ENCODE data around the gene FGD2. TPM values are rescaled to one million over a fixed set of nuclear protein-coding genes. Genes with fewer than 3 reads are reported as not detected.

FGD2 gene
- total and polyA plus RNA-seq, 2 of the 4 experiments (the other 2 are of a cell fraction), result 0.07 TPM; not detected in 1

GRCh38 chr6:37027036-37027720, 21.7 kb downstream of the FGD2 start:
- no peak overlapping the region for H3K18ac ChIP-seq (ENCODE audit: low read depth, low read length)
- no peaks in the 10 kb centered on the region for H3K79me1 ChIP-seq (ENCODE audit: low read depth in 1 of 2, low read length in 2 of 2)
- no peak overlapping the region for H3K4ac ChIP-seq (ENCODE audit: low read depth, low read length)
- no peak overlapping the region for H4K8ac ChIP-seq (ENCODE audit: low read depth in 2 of 2, low read length in 2 of 2)
- POLR2A ChIA-PET (ENCODE audit: unreplicated experiment), result no interaction called here
- dilution Hi-C loops (cut with HindIII; ENCODE audit: low sequenced_read_pairs, unreplicated experiment), result no loop called here
- no peak overlapping the region for H3K23ac ChIP-seq (ENCODE audit: low read depth, low read length)
- no peak for TF ChIP-seq FOS (IDR thresholded peaks at IDR 0.05; ENCODE audit: low read depth, low read length)
- TF ChIP-seq RFX5 (IDR thresholded peaks at IDR 0.05; ENCODE audit: low read depth, low read length), result no peak
- TF ChIP-seq CTCF (conservative IDR thresholded peaks at IDR 0.05; ENCODE audit: low read depth, low read length), result no peak
- TF ChIP-seq MXI1 (IDR thresholded peaks at IDR 0.05; ENCODE audit: borderline replicate concordance, low read depth, low read length), result no peak
- no peak for TF ChIP-seq BHLHE40 (IDR thresholded peaks at IDR 0.05; ENCODE audit: low read depth, low read length)
- TF ChIP-seq USF2 (IDR thresholded peaks at IDR 0.05; ENCODE audit: low read depth, low read length), result no peak
- TF ChIP-seq MAFK (IDR thresholded peaks at IDR 0.05; ENCODE audit: low read depth, low read length), result no peak
- no peak for TF ChIP-seq RAD21 (IDR thresholded peaks at IDR 0.05; ENCODE audit: low read length)
- TF ChIP-seq MAZ (IDR thresholded peaks at IDR 0.05; ENCODE audit: borderline replicate concordance, low read depth, low read length), result no peak
- no peak for TF ChIP-seq CHD1 (IDR thresholded peaks at IDR 0.05; ENCODE audit: low read depth, low read length)
- no peak overlapping the region for H3K14ac ChIP-seq (replicated peaks; ENCODE audit: low read depth, low read length)
- H3K4me1 ChIP-seq (ENCODE audit: control insufficient read depth, insufficient read depth, low read length), result no peaks in the 10 kb centered on the region
- H2AFZ ChIP-seq (replicated peaks; ENCODE audit: low read length, poor library complexity), result peak overlapping the region; percentile 56
- 82% methylated on average over 5 of the region's 15 CpGs; no CpG with 5 or more reads in 1 of the 2 experiments for WGBS, 2 experiments (ENCODE audit: extremely low coverage in 2 of 2, insufficient read length in 1 of 2)
- ATAC-seq (ENCODE audit: low read depth) (no peak), DNase-seq (no peak)
- in situ Hi-C loops (cut with MboI; ENCODE audit: low sequenced_read_pairs), result no loop called here
- no peaks in the 10 kb centered on the region for H3K36me3 ChIP-seq (ENCODE audit: control insufficient read depth, insufficient read depth, low read length)
- intact Hi-C loops (cut with micrococcal nuclease), result no loop called here
- H4K5ac ChIP-seq (ENCODE audit: low read depth, low read length), result no peak overlapping the region
- H2AK9ac ChIP-seq (replicated peaks; ENCODE audit: low read depth, low read length, poor library complexity), result peak overlapping the region; percentile 50
- no TSS peak for BruUV-seq (replicated peaks)
- H3K4me3 ChIP-seq (ENCODE audit: insufficient read depth, low read depth, low read length), result no peak overlapping the region
- no peak overlapping the region for H2BK120ac ChIP-seq (ENCODE audit: low read depth, low read length)
- no peaks in the 10 kb centered on the region; the same call in 1 of the 2 replicates for H3K27me3 ChIP-seq (ENCODE audit: control insufficient read depth, insufficient read depth, low read length)
- H4K20me1 ChIP-seq (ENCODE audit: insufficient read depth, low read length), result no peaks in the 10 kb centered on the region
- H3K27ac ChIP-seq (ENCODE audit: insufficient read depth, low read length), result no peak overlapping the region
- CTCF ChIA-PET, result interaction anchor here (1.0 kb wide), 1 partner anchor 9 kb away, joined by 4 read pairs; no protein-coding TSS in a partner anchor
- H3K9me1 ChIP-seq (ENCODE audit: insufficient read depth, low read length), result no peaks in the 10 kb centered on the region
- H3K4me2 ChIP-seq (ENCODE audit: low read depth, low read length), result no peak overlapping the region
- no peak overlapping the region for H2BK15ac ChIP-seq (ENCODE audit: low read depth, low read length)
- no peak overlapping the region for H2BK20ac ChIP-seq (ENCODE audit: low read depth, low read length)
- no peak overlapping the region for H2BK5ac ChIP-seq (ENCODE audit: low read depth, low read length, poor library complexity, severe bottlenecking)
- no peaks in the 10 kb centered on the region for H3K9me3 ChIP-seq (ENCODE audit: control insufficient read depth, insufficient read depth, low read length)
- H3K56ac ChIP-seq (ENCODE audit: extremely low read depth, insufficient read depth, low read length), result no peak overlapping the region
- H2AK5ac ChIP-seq (ENCODE audit: low read depth, low read length), result no peak overlapping the region
- no peak overlapping the region for H3K9ac ChIP-seq (ENCODE audit: low read depth, low read length)
- no peak overlapping the region for H4K91ac ChIP-seq (ENCODE audit: insufficient read depth, low read depth, low read length)
